Measurements from ENCODE around the gene CNTNAP5. TPM values are rescaled to one million over a fixed set of nuclear protein-coding genes. Genes with fewer than 3 reads are reported as not detected.

Gene CNTNAP5
- total and polyA plus RNA-seq, 2 experiments from 2014 or later, result 0.03 TPM; not detected in 1

DNA sequence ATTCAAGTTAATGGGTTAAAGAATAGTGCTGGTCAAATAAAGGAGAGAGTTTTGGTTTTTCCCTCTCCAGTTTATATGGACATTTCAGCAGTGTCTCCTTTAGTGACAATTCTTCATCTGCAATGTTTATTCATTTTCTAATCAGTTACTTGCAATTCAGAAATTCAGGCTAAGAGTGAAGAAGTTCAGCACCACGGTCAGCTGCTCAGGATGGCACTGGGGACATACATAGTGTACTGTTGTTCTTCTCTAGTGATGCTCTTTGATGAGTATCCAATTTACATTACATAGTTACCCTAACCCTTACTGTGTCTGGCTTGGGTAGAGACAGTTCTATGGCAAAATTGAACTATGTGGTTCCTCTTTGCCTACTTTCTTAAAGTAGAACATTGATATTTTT is 412.7 kb downstream of the CNTNAP5 start:
- DNase-seq (ENCODE audit: low read depth in 1 of 2, low spot score in 1 of 2), result peak; percentile 19 to 66
- H3K4me1 ChIP-seq (ENCODE audit: low read depth), result no peaks in the 10 kb centered on the region
- no peak overlapping the region for H3K4me3 ChIP-seq
- TF ChIP-seq, protein P1, sequence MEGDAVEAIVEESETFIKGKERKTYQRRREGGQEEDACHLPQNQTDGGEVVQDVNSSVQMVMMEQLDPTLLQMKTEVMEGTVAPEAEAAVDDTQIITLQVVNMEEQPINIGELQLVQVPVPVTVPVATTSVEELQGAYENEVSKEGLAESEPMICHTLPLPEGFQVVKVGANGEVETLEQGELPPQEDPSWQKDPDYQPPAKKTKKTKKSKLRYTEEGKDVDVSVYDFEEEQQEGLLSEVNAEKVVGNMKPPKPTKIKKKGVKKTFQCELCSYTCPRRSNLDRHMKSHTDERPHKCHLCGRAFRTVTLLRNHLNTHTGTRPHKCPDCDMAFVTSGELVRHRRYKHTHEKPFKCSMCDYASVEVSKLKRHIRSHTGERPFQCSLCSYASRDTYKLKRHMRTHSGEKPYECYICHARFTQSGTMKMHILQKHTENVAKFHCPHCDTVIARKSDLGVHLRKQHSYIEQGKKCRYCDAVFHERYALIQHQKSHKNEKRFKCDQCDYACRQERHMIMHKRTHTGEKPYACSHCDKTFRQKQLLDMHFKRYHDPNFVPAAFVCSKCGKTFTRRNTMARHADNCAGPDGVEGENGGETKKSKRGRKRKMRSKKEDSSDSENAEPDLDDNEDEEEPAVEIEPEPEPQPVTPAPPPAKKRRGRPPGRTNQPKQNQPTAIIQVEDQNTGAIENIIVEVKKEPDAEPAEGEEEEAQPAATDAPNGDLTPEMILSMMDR (IDR thresholded peaks at IDR 0.05; ENCODE audit: low read depth, low read length), result no peak
- H3K36me3 ChIP-seq, result no peaks in the 10 kb centered on the region
- H3K27ac ChIP-seq, result no peak overlapping the region
- H3K9me3 ChIP-seq (ENCODE audit: low read depth), result no peaks in the 10 kb centered on the region
- H3K27me3 ChIP-seq, result no peaks in the 10 kb centered on the region

DNA sequence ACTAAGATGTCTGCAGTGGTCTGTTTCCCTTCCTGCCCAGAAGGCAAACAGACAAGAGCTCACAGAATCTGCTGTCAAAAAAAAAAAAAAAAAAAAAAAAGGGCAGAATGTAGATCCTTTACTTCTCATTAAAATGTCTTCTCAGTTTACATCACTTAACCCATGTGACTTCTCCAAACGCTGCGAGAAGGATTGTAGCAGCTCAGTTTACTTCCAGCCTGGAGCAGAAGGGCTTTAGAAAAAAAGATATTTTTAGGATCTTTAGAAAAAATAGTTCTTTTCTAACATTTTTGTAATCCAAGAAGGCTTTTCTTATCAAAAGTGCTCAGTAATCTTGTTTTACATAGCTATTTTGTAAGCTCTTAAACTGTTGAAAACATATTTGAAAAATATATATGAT is 425.4 kb downstream of the CNTNAP5 start:
- Histone ChIP-seq H3K9me3 (ENCODE audit: low read depth) (no peaks in the 10 kb centered on the region), H3K27me3 (no peaks in the 10 kb centered on the region)
- TF ChIP-seq, protein P1 (IDR thresholded peaks at IDR 0.05; ENCODE audit: low read depth, low read length), result no peak

DNA sequence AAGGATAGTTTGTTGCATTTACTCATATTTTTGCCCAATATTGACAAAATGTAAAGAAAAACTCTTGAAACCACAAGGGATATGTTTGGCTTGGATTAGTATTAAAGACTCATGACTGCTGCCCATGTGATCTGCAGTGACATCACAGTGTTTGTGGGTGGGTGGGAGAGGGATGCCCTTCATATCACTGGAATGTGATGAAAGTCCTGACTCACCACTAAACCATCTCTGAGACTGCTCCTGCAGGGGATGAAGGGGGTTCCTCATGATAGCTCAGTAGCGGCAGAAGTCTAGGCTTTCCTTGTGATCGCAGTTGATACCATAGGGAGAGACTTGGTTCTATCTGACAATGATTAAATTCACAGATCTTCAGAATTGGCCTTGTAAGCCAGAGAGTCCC is 451.2 kb downstream of the CNTNAP5 start:
- H3K9me3 ChIP-seq (ENCODE audit: low read depth), result no peaks in the 10 kb centered on the region
- no peaks in the 10 kb centered on the region for H3K4me1 ChIP-seq (ENCODE audit: low read depth)
- DNase-seq (ENCODE audit: low read depth in 1 of 2, low spot score in 1 of 2), result peak in 1 of 2 donors; percentile 70
- H3K4me3 ChIP-seq, result no peak overlapping the region
- H3K36me3 ChIP-seq, result no peaks in the 10 kb centered on the region
- TF ChIP-seq, protein P1 (IDR thresholded peaks at IDR 0.05; ENCODE audit: low read depth, low read length), result no peak
- no peak overlapping the region for H3K27ac ChIP-seq
- H3K27me3 ChIP-seq, result no peaks in the 10 kb centered on the region

More for the DNA sequence above, 425.4 kb downstream of the CNTNAP5 start:
- Histone ChIP-seq H3K36me3 (no peaks in the 10 kb centered on the region), H3K4me3 (no peak overlapping the region), H3K27ac (no peak overlapping the region), H3K4me1 (ENCODE audit: low read depth) (no peaks in the 10 kb centered on the region)
- no peak for DNase-seq (ENCODE audit: low read depth in 1 of 2, low spot score in 1 of 2)

DNA sequence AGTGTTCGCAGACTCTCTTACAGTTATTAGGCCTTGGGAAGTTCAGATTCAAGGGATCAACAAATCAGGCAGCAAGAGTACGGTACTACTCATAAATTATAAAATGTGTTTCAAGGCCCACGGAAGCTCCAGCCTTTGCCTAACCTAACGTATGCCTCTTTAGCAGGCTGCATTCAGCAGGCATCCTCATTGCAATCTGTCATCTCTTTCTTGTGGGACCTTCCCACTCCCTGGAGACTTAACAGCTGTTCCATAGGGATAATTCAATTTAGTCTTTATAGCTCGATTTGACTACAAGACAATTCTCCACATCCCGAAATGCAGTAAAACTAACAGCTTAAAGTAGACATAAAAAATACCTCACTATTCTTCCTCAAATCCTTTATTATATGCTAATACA is 453.7 kb downstream of the CNTNAP5 start:
- no peak for DNase-seq (ENCODE audit: low read depth in 1 of 2, low spot score in 1 of 2)
- H3K27me3 ChIP-seq, result no peaks in the 10 kb centered on the region
- H3K36me3 ChIP-seq, result no peaks in the 10 kb centered on the region
- no peaks in the 10 kb centered on the region for H3K4me1 ChIP-seq (ENCODE audit: low read depth)
- no peak overlapping the region for H3K27ac ChIP-seq
- no peak overlapping the region for H3K4me3 ChIP-seq
- TF ChIP-seq, protein P1 (IDR thresholded peaks at IDR 0.05; ENCODE audit: low read depth, low read length), result no peak
- no peaks in the 10 kb centered on the region for H3K9me3 ChIP-seq (ENCODE audit: low read depth)

DNA sequence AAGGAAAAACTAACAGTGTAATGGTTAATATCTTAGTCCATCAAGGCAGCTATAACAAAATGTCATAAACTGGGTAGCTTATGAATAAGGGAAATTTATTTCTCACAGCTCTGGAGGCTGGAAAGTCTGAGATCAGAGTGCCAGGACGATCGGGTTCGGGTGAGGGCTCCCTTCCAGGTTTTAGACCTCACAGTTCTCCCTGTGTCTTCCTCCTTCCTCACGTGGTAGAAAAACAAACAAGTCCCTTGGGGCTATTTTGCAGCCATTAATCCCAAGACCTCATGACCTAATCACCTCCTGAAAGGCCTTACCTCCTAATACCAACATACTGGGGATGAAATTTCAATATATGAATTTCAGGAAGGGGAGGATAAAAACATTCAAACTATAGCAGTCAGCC is 455.9 kb downstream of the CNTNAP5 start:
- no peak for DNase-seq (ENCODE audit: low read depth in 1 of 2, low spot score in 1 of 2)
- H3K27ac ChIP-seq, result no peak overlapping the region
- no peaks in the 10 kb centered on the region for H3K27me3 ChIP-seq
- H3K4me3 ChIP-seq, result no peak overlapping the region
- TF ChIP-seq, protein P1 (IDR thresholded peaks at IDR 0.05; ENCODE audit: low read depth, low read length), result no peak
- H3K36me3 ChIP-seq, result no peaks in the 10 kb centered on the region
- no peaks in the 10 kb centered on the region for H3K4me1 ChIP-seq (ENCODE audit: low read depth)
- H3K9me3 ChIP-seq (ENCODE audit: low read depth), result no peaks in the 10 kb centered on the region

DNA sequence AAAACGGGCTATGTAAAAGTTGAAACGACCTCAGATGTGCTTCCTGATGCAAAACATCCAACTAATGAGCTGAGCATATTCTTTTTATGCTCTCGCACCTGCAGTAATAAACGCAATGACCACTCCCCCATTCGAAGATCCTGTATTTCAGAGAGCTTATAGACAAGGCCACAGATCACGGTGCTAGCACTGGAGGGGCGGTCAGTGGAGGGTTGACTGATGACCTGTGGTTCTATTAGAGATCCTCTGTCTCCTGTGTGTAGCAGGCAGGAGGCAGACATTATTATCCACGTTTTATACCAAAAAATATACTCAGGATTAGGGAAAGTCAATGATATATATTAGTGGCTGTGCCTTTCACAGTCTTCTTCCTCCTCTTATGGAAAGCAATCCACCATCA is 457.0 kb downstream of the CNTNAP5 start:
- Histone ChIP-seq H3K27me3 (no peaks in the 10 kb centered on the region), H3K36me3 (no peaks in the 10 kb centered on the region), H3K9me3 (ENCODE audit: low read depth) (no peaks in the 10 kb centered on the region), H3K4me1 (ENCODE audit: low read depth) (no peaks in the 10 kb centered on the region), H3K4me3 (no peak overlapping the region), H3K27ac (no peak overlapping the region)
- DNase-seq (ENCODE audit: low read depth in 1 of 2, low spot score in 1 of 2), result no peak
- TF ChIP-seq, protein P1 (IDR thresholded peaks at IDR 0.05; ENCODE audit: low read depth, low read length), result no peak
